ENCODE measurements around the gene DHX57. TPM values are rescaled to one million over a fixed set of nuclear protein-coding genes. Genes with fewer than 3 reads are reported as not detected.
A peak's percentile ranks its signal among the peaks of the same experiment; 100 is the strongest.
"Not testable (repeated sequence)": the region's sequence is repeated elsewhere in the genome, so short reads cannot be mapped to it uniquely, and the experiment has no call there.

DHX57 gene
- total RNA-seq, 1 donor from 2014 or later = 19.5 TPM

DNA sequence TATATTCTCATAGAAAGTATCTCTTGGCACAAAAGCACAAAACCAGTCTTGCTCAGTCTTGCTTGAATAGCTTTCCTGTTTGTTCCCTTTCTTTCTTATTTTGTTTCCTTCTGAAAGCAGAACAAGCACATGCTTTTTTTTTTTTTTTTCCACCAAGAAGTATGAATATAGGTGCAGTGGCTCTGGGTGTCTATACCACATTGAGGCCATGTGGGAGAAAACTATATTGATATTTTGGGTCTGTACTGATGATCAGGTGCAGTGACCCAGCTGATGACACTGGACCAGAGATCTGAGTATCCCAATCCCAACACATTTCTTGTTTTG is 69.0 kb downstream of the DHX57 start:
- no peak for DNase-seq (ENCODE audit: extremely low read depth, low read depth, low spot score)

DNA sequence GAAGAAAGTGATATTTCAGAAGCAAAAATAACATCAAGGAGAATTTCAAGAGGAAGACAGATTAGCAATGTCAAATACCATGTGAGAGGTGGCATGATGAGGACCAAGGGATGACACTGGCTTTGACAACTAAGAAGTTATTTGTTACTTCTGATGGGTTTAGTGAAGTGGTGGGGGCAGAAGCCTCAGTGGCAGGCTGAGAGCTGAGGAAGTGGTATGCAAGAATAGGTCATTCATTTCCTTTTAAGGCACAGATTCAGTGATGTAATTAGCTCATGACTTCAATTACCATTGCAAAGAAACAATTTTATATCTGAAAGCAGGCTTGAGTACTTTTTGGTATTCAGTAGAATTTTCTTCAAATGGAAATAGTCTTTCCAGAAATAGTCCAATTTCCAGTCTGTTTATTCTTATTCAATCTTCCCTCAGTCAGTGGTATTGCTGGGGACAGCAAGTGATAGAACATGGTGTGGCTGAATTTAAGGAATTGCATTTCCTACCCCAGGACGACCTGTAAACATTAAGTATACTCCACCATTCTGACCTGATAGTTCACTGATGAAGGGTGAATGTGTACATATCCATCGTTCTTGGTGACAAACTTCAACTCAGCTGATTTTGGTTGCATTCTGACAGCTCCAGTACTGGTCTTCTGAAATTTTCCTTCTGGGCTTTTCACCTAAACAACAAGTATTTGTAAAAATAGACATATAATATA is 69.6 kb downstream of the DHX57 start:
- DNase-seq (ENCODE audit: extremely low read depth, low read depth, low spot score) = no peak

DNA sequence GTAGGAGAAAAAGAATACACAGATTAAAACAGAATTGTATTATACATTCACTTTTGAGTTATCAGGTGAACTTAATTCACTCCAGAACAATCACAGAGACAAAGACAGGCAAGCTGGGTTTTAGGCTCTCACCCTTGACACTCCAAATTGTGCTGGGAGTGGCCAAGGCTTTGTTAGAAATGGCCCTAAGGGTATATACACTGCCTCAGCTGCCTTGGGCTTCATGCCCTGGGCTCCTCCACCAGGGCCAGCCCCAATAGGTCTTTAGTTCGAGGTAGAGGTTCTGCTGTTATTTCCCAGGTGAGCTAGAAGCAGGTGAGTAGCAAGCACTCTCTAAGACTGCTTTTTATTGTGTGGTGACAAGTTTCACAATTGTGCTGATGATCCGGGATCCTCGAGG is 77.8 kb downstream of the DHX57 start:
- DNase-seq (ENCODE audit: extremely low read depth, low read depth, low spot score) = no peak

DNA sequence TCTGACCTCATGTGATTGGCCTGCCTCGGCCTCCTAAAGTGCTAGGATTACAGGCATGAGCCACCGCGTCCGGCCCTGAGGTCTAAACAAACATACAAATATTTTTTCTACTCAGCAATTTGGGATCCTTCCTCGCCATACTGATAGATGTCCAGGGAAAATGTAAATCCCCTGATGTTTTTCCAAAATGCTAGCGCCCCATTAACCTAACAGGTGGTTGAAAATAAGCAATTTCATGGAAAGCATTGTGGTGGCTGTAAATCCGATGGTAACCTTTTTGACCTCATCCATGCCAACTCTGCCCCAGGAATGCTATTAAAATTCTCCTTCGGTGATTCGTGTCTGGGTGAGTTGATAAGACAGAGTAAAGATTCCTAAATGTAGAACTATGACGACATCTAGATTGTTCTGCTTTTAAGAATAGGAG is 78.5 kb downstream of the DHX57 start:
- peak; percentile 79 for DNase-seq (ENCODE audit: extremely low read depth, low read depth, low spot score)

DNA sequence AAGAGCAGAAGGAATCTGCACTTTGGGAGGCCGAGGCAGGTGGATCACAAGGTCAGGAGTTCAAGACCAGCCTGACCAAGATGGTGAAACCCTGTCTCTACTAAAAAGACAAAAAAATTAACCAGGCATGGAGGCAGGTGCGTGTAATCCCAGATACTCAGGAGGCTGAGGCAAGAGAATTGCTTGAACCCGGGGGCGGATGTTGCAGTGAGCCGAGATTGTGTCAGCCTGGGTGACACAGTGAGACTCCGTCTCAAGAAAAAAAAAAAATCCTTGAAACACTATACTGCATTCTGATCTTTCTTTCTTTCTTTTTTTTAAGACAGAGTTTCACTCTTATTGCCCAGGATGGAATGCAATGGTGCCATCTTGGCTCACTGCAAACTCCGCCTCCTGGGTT is 80.7 kb downstream of the DHX57 start:
- not testable (repeated sequence) for DNase-seq (ENCODE audit: extremely low read depth, low read depth, low spot score)

DNA sequence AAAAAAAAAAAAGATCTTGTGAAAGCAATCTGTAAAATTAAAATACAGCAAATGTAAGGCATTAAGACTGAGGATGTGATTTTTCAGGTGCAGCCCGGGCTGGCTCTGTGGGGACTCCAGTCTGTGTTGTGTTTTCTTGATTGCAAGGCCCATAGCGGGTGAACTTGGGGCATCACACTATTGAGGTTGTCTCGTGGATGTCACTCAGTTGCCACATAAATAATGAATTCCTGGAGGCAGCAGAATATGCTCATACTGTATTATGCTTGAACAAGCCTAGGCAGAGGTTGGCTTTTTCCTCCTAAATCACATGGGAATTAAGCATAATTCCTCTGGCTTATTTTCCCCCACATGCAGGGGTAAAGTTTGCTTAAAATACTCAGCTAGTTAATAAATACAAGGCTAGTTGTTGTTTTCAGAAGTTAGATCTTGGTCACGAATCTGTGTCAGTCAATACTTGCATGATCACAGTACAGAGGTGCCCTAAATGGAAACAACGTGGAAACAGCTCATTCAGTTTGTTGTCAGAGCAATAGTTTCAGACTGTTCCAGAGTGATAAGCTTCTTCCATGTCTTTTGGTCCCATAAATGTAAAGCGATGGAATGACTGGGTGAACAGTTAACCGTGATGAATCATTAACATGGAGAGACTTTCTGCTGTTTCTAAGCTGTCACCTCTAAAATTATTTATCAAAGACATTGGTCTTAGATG is 81.3 kb downstream of the DHX57 start:
- no peak for DNase-seq (ENCODE audit: extremely low read depth, low read depth, low spot score)

DNA sequence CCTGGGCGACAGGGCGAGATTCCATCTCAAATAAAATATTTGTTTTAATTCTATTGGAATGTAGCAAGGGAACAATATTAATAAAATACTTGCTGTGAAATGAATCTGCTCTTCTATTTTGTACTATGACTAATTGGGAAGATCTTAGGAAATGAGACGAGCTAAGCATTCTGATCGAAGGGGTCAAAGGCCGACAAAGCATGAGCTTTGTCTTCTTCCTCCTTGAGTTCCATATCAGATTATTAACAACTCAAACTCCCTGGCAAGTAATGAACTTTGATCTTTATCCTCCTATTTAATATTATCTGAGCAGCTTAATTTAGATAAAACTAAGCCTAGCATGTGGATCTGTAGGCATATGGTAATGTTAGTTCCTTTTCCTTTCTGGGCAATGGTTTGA is 82.2 kb downstream of the DHX57 start:
- no peak for DNase-seq (ENCODE audit: extremely low read depth, low read depth, low spot score)

DNA sequence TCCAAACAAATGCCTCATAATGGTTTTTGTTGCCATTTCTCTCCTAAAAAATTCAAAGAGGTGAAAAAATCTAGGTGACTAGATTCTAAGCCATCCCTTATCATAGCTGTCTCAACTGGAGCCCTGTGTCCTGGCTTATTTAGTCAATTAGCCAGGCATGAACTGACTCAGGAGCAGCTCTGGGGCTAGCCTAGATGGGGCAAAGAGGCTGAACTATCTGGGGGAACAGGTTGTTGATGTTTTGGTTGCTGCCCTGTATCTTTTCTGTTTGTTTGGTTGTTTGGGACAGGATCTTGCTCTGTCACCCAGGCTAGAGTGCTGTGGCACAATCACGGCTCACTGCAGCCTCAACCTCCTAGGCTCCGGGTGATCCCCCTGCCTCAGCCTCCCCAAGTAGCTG is 83.0 kb downstream of the DHX57 start:
- DNase-seq (ENCODE audit: extremely low read depth, low read depth, low spot score) = no peak

DNA sequence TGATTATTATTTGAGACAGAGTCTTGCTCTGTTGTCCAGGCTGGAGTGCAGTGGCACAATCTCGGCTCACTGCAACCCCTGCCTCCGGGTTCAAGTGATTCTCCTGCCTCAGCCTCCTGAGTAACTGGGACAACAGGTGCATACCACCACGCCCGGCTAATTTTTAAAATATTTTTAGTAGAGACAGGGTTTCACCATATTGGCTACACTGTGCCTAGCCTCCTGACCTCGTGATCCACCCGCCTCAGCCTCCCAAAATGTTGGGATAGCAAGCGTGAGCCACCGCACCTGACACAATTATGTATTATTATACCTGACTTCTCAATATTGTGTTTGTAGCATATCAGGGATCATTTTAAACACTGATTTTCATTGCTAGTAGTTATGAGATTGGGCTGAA is 83.4 kb downstream of the DHX57 start:
- DNase-seq (ENCODE audit: extremely low read depth, low read depth, low spot score) = not testable (repeated sequence)

DNA sequence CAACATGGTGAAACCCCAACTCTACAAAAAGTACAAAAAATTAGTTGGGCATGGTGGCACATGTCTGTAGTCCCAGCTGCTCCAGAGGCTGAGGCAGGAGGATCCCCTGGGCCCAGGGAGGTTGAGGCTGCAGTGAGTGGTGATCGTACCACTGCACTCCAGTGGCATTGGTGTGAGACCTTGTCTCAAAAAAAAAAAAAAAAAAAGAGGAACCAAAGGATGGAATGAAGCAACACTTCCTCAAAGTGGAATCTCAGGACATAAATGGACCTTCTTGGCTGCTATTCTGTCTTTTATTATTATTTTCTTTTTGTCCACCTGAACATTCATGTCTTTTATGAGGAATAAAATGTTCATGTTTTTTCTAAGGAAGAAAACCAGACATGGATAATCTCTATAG is 84.0 kb downstream of the DHX57 start:
- no peak for DNase-seq (ENCODE audit: extremely low read depth, low read depth, low spot score)

DNA sequence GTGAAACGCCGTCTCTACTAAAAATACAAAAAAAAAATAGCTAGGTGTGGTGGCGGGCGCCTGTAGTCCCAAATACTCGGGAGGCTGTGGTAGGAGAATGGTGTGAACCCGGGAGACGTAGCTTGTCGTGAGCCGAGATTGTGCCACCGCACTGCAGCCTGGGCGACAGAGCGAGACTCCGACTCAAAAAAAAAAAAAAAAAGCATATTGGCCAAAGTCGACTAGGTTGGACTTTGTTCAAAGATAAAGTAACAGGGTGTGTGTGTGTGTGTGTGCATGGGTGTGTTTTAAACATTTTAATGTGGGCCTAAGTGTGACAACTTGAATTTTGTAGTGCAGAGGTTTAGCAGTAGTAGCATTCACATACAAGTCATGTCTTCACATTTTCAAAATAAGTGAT is 86.0 kb downstream of the DHX57 start:
- DNase-seq (ENCODE audit: extremely low read depth, low read depth, low spot score) = no peak

DNA sequence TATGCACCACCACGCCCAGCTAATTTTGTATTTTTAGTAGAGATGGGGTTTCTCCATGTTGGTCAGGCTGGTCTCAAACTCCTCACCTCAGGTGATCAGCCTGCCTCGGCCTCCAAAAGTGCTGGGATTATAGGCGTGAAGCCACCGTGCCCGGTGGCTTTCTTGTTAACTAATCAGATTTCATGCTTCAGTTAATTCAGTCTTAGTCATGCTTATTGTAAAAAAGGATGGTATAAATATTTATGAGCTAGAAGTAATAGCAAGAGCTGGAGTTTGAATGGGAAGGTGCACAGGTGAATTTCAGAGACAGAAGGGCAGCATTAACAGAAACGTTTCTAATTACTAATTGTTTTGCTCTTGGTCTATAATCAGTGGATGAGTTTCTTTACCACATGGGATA is 87.4 kb downstream of the DHX57 start:
- DNase-seq (ENCODE audit: extremely low read depth, low read depth, low spot score) = no peak

DNA sequence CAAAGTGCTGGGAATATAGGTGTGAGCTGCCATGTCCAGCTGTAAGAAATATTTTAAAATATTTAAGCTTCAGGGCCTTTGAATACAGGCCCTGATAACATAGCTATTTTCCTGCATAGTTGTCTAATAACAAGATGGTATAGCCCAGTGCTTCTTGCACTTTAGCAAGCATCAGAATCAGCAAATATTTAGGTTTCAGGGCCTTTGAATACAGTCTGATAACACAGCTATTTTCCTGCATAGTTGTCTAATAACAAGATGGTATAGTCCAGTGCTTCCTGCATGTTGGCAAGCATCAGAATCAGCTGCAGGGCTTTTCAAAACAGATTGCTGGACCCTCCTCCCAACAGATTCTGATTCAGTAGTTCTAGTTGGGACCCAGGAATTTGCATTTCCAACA is 92.1 kb downstream of the DHX57 start:
- no peak for DNase-seq (ENCODE audit: extremely low read depth, low read depth, low spot score)

DNA sequence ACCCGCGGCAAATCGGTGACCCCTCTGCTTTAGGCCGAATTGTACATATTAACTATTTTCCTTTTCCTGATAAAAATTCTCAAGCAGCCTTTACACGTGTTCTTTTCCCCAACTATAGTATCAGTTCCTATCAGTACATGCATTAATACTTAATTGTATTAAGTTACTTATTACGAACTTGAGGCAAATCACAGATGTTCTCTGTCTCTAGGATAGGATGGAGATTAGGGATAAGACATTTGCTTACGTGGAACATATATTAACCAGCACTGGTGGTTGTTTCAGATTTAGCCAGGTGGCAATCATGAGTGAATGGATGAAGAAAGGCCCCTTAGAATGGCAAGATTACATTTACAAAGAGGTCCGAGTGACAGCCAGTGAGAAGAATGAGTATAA is 97.0 kb downstream of the DHX57 start:
- no peak for DNase-seq (ENCODE audit: extremely low read depth, low read depth, low spot score)

DNA sequence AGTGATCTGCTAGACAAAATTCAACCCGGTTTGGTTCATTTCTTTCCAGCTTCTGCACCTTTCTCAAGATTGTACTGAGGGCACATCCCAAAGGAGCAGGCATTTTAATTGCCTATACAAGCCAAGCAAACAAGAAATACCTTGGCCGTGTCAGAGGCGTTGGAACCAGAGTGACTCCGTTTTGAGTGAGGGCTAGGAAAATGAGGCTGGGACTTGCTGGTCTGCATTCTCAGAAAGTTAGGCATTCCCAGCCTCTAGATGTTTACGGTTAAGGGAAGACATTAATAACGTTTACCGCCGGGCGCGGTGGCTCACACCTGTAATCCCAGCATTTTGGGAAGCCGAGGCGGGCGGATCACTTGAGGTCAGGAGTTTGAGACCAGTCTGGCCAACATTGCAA is 99.2 kb downstream of the DHX57 start:
- DNase-seq (ENCODE audit: extremely low read depth, low read depth, low spot score) = no peak

DNA sequence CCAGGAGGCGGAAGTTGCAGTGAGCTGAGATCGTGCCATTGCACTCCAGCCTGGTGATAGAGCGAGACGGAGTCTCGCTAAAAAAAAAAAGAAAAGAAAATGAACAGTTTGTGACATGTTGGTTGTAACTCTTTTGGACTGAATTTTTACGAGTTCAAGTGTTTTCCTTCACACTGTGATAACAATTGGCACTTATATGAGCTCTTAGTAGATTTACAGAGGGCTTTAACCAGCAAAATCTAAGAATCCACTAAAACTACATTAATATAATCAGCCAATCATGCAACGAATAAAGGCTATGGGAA is 99.9 kb downstream of the DHX57 start:
- no peak for DNase-seq (ENCODE audit: extremely low read depth, low read depth, low spot score)

DNA sequence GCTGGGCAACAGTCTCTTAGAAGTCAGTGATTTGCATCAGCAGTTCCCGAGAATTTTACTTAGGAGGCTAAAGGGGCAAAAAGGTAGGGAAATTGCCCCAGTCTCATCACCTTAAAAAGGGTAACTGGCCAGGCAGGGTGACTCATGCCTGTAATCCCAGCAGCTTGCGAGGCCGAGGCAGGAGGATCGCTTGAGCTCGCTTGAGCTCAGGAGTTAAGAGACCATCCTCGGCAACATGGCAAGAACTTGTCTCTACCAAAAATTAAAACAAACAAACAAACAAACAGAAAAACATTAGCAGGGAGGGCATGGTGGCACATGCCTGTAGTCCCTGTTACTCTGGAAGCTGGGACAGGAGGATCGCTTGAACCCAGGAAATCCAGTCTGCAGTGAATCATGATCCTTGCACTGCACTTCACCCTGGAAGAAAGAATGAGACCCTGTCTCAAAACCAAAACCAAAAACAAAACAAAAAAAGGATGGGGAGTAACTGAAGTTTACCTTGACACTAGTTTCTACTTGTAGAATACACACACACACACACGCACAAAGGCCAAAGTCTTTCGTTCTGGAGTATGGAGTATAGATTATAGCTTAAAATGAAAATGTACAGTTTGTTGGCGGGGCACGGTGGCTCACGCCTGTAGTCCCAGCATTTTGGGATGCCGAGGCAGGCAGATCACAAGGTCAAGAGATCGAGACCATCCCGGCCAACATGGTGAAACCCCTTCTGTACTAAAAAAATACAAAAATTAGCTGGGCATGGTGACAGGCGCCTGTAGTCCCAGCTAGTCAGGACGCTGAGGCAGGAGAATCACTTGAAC is 100.4 kb downstream of the DHX57 start:
- no peak for DNase-seq (ENCODE audit: extremely low read depth, low read depth, low spot score)

DNA sequence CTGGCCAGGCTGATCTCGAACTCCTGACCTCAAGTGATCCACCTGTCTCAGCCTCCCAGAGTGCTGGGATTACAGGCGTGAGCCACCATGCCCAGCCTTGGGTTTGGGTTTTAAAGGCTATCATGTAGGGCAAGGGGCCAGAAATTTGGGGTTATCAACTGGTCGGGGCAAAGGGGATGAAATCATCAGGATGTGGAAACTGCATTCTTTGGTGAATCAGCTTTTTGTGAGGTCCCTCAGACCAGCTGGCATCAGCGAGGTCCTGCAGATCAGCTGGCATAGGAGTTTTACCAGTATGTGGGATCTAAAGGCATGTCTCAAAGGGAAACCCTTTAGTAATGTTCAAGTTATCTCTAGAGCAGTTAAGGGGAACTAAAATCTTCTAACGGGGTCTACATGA is 104.1 kb downstream of the DHX57 start:
- DNase-seq (ENCODE audit: extremely low read depth, low read depth, low spot score) = no peak

DNA sequence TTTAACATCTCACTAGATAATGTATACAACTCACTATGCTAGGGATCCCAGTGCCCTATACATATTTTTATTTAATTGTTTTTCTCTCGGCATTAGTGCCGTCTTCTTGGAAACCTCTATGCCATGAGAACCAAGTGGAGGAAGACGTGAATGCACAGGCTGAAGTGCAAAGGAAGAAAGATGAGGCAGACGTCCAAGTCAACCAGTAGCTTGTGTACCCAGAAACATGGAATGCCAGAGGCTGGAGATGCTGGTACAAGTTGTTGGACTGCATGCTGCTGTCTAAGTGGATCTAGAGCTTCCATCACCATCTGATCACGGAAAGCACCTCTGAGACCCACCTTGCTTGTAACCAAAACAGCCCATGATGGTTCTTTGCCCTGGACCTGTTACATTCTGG is 110.2 kb downstream of the DHX57 start:
- DNase-seq (ENCODE audit: extremely low read depth, low read depth, low spot score) = no peak

DNA sequence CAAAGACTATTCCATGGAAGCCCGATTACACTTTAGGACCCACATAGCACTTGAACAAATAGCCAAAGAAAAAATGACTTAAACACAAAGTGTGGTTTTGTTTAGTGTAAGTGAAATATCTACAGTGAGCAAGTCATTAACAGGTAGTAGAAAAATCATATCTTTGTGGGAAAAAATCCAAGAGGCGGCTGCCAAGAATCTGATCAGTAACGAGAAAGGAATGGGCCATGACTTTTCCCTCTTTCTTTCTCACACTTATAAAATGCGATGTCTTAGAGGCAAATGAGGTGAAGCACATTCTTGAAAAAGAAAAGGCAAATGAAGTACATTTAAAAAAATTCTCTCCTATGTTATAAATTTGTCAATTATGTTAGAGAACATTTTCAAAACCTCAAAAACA is 110.6 kb downstream of the DHX57 start:
- DNase-seq (ENCODE audit: extremely low read depth, low read depth, low spot score) = no peak

DNA sequence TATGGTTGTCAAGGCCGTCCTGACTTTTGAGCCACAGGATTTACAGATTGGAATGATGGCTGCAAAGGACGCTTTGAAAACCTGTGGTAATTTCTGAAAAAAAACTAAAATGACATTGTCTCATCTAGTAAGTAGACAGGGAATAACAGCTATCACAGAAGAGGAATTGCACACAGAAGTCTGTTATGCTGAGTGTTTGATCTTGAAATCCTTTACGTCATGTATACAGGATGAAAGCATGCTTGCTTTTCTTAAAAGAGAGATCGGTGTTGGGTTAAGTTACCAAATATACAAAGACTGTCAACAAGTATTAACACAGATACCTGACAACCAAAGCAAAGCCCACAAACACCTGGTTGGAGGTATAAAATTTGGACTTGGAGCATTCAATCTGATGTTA is 112.0 kb downstream of the DHX57 start:
- no peak for DNase-seq (ENCODE audit: extremely low read depth, low read depth, low spot score)

DNA sequence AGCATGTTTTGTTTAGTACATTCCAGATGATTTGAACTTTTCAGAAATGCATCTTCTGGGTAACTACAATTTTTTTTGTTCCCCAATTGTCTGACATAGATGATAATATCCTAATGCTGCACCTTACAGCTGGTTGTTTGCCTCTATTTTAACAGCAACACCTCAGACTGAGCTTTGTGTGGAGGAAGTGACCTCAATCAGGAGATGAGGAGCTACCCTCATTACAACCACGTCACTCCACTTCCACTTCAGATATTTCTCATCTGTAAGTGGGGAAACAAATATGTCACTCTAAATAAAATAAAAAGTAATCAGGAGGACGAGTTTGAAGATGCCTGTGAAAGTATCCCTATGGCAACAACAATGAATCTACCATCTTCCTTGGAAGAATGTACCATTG is 112.5 kb downstream of the DHX57 start:
- no peak for DNase-seq (ENCODE audit: extremely low read depth, low read depth, low spot score)

Data from glomerular endothelial cell (primary cell).